Endometrial microvascular endothelial cells (primary cell): ENCODE results near the gene SMDT1. TPM values are rescaled to one million over a fixed set of nuclear protein-coding genes. Genes with fewer than 3 reads are reported as not detected.

ENCODE experiments used
- in situ Hi-C: cut with HindIII; loops from 2 replicates; pipeline ENCODE4 v1.10.0; 2017; ENCODE audit warnings: low sequenced_read_pairs, low pct_unique_long_range_greater_than_20kb; ENCODE audit errors: inconsistent ontology term
- total RNA-seq: library from RNA; depleted of rRNA; stranded (reverse); fragments of >200 nt; gene quantifications from one replicate; pipeline ENCODE4 v1.2.3, GENCODE V29; 2015; ENCODE audit errors: inconsistent ontology term

SMDT1 gene
- 0.56 TPM for total RNA-seq

GRCh38 chr22:42079319-42080251, at the start of gene SMDT1:
TSS of gene SMDT1 (plus strand) at chr22:42079700. CDS start at chr22:42079769, 69 bp downstream.
- in situ Hi-C loops = no loop called here

GRCh38 chr22:42033263-42034181, 46.0 kb upstream of the SMDT1 start:
- in situ Hi-C loops = no loop called here

- in situ Hi-C loops = no loop called here
These were observed 44.2 kb upstream of the SMDT1 start for GRCh38 chr22:42035256-42035655.

GRCh38 chr22:42039271-42039670, 40.2 kb upstream of the SMDT1 start:
- in situ Hi-C loops = no loop called here

- in situ Hi-C loops = no loop called here
These were observed 37.7 kb upstream of the SMDT1 start for GRCh38 chr22:42041784-42042183.

GRCh38 chr22:42050641-42051180, 28.8 kb upstream of the SMDT1 start:
- in situ Hi-C loops = no loop called here

- in situ Hi-C loops = no loop called here
These were observed 26.7 kb upstream of the SMDT1 start for GRCh38 chr22:42052765-42053164.

GRCh38 chr22:42056757-42057511, 22.6 kb upstream of the SMDT1 start:
- in situ Hi-C loops = no loop called here

- in situ Hi-C loops = no loop called here
These were observed 19.0 kb upstream of the SMDT1 start for GRCh38 chr22:42060489-42060888.

- in situ Hi-C loops = no loop called here
These were observed 18.5 kb upstream of the SMDT1 start for GRCh38 chr22:42061041-42061440.

GRCh38 chr22:42062506-42063170, 16.9 kb upstream of the SMDT1 start:
- in situ Hi-C loops = no loop called here

GRCh38 chr22:42064629-42065028, 14.9 kb upstream of the SMDT1 start:
- in situ Hi-C loops = no loop called here

GRCh38 chr22:42065438-42066125, 13.9 kb upstream of the SMDT1 start:
- in situ Hi-C loops = no loop called here

GRCh38 chr22:42066126-42066761, 13.3 kb upstream of the SMDT1 start:
- in situ Hi-C loops = no loop called here

- in situ Hi-C loops = no loop called here
These were observed 12.6 kb upstream of the SMDT1 start for GRCh38 chr22:42066937-42067336.

- in situ Hi-C loops = no loop called here
These were observed 11.7 kb upstream of the SMDT1 start for GRCh38 chr22:42067671-42068251.

- in situ Hi-C loops = no loop called here
These were observed 11.2 kb upstream of the SMDT1 start for GRCh38 chr22:42068291-42068690.
